Fibroblast of the aortic adventitia (primary cell): Measurements from ENCODE around the gene PSD4. TPM values are rescaled to one million over a fixed set of nuclear protein-coding genes. Genes with fewer than 3 reads are reported as not detected.

Experiments used
- DNase-seq: peaks from one replicate; pipeline ENCODE4 v3.0.0-alpha.2; 2010; ENCODE audit warnings: low read depth
- H3K4me3 ChIP-seq: 2 replicates; pipeline ENCODE4 v1.5.1; 2011; ENCODE audit warnings: low read depth, mild to moderate bottlenecking, control low read depth, low read length, moderate library complexity
- CTCF ChIP-seq: IDR thresholded peaks from 2 replicates; pipeline ENCODE4 v1.5.1; 2011; ENCODE audit warnings: mild to moderate bottlenecking, low read length, control low read depth, inconsistent platforms; ENCODE audit not compliant: insufficient read depth
- total RNA-seq: library from RNA; depleted of rRNA; stranded (reverse); fragments of >200 nt; gene quantifications from 2 replicates; pipeline ENCODE4 v1.2.3, GENCODE V29; 2012; ENCODE audit warnings: low replicate concordance

PSD4 gene
- total RNA-seq, 1 donor: 5.1 TPM

- no peak overlapping the region for H3K4me3 ChIP-seq
- TF ChIP-seq CTCF: no peak
- no peak for DNase-seq
These were observed 14.0 kb downstream of the PSD4 start for GRCh38 chr2:113187771-113188170.

GRCh38 chr2:113190871-113191270 lies 17.1 kb downstream of the PSD4 start:
- TF ChIP-seq CTCF: no peak
- no peak for DNase-seq
- no peak overlapping the region for H3K4me3 ChIP-seq

GRCh38 chr2:113192459-113193100 lies 18.8 kb downstream of the PSD4 start:
- TF ChIP-seq CTCF: no peak
- no peak for DNase-seq
- H3K4me3 ChIP-seq: no peak overlapping the region

GRCh38 chr2:113195923-113196501 lies 22.2 kb downstream of the PSD4 start:
- no peak for DNase-seq
- no peak overlapping the region for H3K4me3 ChIP-seq
- no peak for TF ChIP-seq CTCF

- DNase-seq: no peak
- H3K4me3 ChIP-seq: no peak overlapping the region
- TF ChIP-seq CTCF: no peak
These were observed 23.1 kb downstream of the PSD4 start for GRCh38 chr2:113196839-113197238.

GRCh38 chr2:113197347-113198047 lies 23.7 kb downstream of the PSD4 start:
- no peak overlapping the region for H3K4me3 ChIP-seq
- TF ChIP-seq CTCF: no peak
- no peak for DNase-seq
